ENCODE measurements around the gene GVQW3.
"Not testable (repeated sequence)": the region's sequence is repeated elsewhere in the genome, so short reads cannot be mapped to it uniquely, and the experiment has no call there.

GVQW3 gene

DNA sequence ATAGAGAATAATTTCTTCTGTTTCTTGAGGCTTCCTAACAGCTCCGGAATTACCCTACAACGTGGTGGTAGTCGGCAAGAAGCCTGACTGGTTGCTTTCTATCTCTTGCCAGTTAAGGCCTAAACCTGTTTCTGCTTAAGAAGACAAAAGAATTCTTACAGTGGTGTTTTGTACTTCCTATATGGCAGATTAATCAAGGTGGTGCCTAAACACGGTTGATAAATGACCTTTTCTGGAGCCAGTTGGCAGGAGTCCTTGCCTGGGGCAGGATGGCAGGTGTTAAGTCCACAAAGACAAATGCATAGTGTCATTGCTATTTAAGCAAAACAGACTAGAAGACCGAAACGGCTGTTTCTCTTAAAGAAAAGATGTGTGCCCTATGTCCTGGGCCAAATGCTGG lies 9.9 kb downstream of the GVQW3 start:
- FAIRE-seq = no peak

GRCh38 chr11:76391811-76392475 lies 10.8 kb downstream of the GVQW3 start:
- no peak for FAIRE-seq

DNA sequence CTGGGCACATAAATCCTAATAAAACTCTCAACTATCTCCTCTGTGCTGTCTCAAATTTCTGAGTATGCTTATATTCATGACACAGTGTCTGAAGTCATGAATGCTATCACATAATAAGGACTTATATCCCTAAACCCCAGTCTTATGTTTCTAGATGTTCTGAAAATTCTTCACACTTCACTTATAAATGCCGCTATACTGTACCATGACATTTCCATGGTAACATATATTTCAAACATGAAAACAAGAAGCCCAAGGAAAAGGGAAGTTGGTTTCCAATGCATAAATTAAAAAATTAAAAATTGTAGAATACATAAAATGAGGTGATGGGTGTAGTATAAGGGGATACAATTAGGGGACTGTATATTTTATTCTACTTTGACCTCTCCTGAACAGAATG lies 11.7 kb downstream of the GVQW3 start:
- FAIRE-seq = no peak

DNA sequence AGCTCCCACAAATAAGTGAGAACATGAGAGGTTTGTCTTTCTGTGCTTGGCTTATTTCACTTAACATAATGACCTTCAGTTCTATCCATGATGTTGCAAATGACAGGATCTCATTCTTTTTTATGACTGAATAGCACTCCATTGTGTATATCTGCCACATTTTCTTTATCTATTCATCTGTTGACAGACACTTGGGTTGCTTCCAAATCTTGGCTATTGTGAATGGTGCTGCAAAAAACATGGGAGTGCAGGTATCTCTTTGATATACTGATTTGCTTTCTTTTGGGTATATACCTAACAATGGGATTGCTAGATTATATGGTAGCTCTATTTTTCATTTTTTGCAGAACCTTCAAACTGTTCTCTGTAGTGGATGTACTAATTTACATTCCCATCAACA lies 13.3 kb downstream of the GVQW3 start:
- FAIRE-seq = no peak

- no peak for FAIRE-seq
These were observed 14.2 kb downstream of the GVQW3 start for GRCh38 chr11:76395296-76395695.

- no peak for FAIRE-seq
These were observed 16.3 kb downstream of the GVQW3 start for GRCh38 chr11:76397383-76397782.

DNA sequence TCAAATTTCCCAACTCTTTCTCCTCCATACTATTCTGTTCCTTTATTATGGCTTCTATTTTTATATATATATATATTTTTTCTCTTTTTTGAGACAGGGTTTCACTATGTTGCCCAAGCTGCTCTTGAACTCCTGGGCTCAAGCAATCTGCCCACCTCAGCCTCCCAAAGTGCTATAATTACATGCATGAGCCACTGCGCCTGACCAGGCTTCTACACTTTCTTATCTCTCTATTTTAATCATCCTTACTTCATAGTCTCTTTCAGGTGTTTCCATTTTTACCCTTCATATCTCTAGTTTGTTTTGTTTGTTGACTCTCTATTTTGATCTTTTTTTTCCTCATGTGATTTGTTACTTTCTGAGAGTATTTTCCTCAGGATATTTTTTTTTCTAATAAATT lies 19.8 kb downstream of the GVQW3 start:
- no peak for FAIRE-seq

DNA sequence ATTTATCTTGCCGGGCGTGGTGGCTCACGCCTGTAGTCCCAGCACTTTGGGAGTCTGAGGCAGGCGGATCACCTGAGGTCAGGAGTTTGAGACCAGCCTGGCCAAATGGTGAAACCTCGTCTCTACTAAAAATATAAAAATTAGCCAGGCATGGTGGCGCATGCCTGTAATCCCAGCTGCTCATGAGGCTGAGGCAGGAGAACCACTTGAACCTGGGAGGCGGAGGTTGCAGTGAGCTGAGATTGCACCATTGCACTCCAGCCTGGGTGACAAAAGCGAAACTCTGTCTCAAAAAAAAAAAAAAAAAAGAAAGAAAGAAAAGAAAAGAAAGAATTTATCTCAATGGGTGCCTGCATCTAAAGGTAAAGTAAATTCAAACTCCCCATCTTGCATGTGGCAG lies 20.4 kb downstream of the GVQW3 start:
- FAIRE-seq = not testable (repeated sequence)

- no peak for FAIRE-seq
These were observed 25.2 kb downstream of the GVQW3 start for GRCh38 chr11:76406359-76406758.

GRCh38 chr11:76408171-76408965 lies 27.2 kb downstream of the GVQW3 start:
- no peak for FAIRE-seq

DNA sequence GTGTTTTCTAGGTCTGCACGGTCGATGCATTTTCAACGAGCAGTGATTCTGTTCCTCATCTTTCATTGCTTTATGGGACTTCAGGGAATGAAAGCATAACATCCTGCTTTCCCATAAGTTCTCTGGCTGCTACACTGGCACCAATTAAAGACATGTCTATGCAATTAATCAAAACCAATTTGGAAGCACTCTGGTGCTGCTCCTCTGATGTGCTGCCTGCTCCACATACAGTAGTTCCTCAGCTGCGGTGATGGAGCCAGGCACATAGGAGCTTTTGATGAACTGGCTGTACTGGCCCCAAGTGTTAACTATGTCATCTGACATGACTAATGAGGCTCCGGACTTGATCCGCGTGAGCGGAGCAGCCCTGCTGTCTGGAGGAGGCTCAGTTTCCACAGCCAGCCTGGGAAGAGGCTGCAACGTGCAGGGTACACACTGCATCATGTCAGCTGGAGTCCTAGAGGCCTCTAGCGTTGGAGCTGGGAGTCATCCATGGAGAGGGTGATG lies 29.8 kb downstream of the GVQW3 start:
- no peak for FAIRE-seq

GRCh38 chr11:76415073-76415472 lies 34.0 kb downstream of the GVQW3 start:
- FAIRE-seq = no peak

DNA sequence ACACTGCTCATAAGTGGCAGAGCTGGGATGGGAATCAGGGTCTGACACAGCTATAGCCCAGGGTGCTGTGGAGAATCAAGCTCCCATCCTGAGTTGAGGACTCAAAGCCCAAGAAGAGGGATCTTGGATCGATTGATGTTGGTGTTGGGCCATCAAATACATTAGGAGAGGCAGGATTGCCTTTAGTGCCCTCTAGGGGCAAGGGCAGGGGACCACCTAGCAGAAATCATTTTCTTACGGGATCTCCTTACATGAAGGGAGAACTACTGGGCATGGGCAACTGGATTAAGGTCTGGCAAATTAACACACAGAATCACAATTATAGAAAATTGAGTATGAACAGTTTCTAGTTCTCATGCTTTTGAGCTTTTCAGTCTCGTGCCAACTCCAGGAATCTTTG lies 38.8 kb downstream of the GVQW3 start:
- FAIRE-seq = no peak

- no peak for FAIRE-seq
These were observed 43.3 kb downstream of the GVQW3 start for GRCh38 chr11:76424379-76424778.

DNA sequence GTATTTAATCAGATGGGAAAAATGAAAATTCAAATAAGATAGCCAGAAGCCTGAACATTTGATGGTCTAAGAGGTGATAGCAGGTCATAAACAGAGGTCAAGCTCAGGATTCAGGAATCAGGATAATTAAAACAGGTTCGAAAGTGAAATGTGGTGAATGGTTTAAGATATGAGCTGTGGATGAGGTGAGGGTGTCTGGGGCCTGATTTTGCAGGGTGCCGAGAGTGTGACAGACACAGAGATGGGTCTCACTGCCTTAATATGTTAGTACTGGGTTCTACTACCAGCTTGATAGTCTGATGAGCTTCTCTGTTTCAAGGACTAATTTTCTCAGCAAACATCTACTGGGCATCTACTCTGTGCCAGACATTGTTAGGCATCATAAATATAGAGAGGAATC lies 43.8 kb downstream of the GVQW3 start:
- no peak for FAIRE-seq

DNA sequence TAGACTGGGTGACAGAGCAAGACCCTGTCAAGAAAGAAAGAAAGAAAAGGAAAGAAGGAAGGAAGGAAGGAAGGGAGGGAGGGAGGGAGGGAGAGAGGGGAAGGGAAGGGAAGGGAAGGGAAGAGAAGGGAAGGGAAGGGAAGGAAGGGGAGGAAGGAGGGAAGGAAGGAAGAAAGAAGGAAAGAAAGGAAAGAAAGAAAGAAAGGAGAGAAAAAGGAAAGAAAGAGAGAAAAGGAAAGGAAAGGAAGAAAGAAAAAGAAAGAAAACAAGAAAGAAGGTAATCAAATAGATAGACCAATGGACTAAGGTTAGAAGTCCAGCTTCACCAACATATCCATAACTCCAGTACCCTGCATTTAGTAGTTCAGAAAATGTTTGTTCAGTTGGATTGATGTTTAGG lies 45.5 kb downstream of the GVQW3 start:
- FAIRE-seq = no peak

DNA sequence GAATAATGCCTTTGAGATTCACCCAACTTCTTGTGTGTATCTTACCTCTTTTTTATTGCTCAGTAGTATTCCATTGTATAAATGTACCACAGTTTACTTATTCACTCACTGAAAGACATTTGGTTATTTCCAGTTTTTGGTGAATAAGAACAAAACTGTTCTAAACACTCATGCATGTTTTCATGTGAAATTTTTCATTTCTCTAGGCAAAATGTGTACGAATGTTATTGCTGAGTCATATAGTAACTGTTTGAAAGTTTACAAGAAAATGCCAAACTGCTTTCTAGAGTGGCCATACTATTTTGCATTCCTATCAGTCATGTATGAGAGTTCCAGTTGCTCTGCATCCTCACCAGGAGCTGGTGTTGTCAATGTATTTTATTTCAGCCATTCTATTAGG lies 54.9 kb downstream of the GVQW3 start:
- no peak for FAIRE-seq

DNA sequence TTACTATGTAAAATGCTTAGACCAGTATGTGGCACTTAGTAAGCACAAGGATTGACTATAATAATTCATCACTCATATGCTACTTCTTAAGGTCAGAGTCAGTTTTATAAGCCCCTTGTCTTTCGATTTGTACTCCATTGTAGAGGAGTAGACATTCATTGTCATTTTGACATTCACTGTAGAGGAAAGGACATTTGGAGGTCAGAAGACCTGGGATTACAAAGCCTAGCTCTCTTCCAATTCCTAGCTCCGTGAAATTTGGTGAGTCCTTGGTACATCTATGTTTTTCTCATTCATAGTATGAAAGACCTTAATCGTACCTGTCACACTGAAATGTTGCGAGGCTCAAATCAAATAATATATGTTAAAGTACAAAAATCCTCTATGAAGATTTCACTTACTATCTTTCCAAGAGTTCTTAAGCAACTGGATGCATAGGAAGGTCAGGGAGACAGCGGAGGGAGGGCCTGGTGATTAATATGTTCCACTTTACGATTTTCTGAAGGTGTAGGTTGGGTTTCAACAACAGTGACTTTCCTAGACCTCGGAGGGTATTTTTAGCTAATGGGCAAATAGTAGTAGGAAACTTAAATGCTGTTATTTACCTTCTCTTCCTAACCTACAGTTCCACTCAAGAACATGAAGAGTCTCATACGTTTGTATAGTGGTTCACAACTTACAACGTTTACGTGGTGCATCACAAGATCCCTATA lies 62.3 kb downstream of the GVQW3 start:
- no peak for FAIRE-seq

DNA sequence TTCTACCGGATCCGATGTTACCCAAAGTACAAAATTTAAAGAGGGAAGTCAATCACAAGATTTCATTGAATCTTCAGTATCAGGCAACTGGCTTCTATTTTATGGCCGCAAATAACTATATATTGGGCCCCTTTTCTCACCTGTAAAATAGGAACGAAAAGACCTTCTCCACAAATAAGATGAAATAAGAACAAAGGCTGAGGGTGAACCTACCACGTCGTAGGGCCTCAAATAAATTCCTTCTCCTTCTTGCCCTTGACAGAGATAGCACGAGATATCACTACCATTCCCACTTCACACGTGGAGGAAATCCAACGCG lies 62.9 kb downstream of the GVQW3 start:
- no peak for FAIRE-seq

DNA sequence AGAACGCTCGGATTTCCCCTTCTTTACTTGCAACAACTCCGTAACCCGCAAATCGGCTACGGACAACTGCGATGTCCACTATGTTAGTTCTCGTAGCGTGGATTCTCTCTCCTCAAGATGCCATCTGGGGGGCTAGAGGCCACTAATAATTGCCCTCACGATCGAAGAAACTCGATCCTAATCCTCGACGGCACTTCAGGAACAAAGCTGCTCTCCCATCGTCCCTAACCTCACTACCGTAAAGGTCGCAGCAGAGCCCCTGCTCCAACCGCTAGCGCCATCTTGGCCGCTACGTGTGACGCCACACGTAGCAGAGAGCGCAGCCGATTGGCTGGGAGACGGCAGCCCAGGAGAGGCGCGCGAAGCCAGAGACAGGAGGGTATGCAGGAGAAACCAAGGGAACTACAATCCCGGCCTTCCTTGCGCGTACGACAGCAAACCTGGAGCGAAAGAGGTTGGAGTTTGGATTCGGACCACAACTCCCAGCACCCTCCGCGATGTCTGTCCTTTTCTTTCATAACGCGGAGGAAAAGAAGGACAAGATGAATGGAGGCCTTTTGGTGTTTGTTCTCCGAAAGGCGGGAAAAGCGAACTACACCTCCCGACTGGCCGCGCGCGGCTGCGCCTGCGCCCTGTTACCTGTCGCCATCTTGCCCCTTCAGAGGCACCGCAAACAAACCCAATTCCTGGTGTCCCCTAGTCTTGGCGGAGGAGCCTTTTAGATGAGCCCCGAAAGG lies 63.4 kb downstream of the GVQW3 start, which contains the start of gene EMSY:
Gene EMSY, plus strand, starts transcription at position 635 of the 737 bp plus-strand sequence. CDS start 1,921 bp downstream, outside the sequence.
- FAIRE-seq = peak; percentile 97

GRCh38 chr11:76445121-76446084 lies 64.3 kb downstream of the GVQW3 start:
- FAIRE-seq = peak; percentile 9

GRCh38 chr11:76448506-76448905 lies 67.4 kb downstream of the GVQW3 start:
- FAIRE-seq = no peak

All from TTC549 (cell line).